Epithelial cell of esophagus (primary cell): Measurements from ENCODE around the gene SRPRB.
A peak's percentile ranks its signal among the peaks of the same experiment; 100 is the strongest.

Experiments used
- DNase-seq: peaks from one replicate; pipeline ENCODE4 v3.0.0; 2010; ENCODE audit warnings: low read depth
- H3K4me3 ChIP-seq: 2 replicates; pipeline ENCODE4 v1.5.1; 2011; ENCODE audit warnings: mild to moderate bottlenecking, low read length, control low read depth
- CTCF ChIP-seq: IDR thresholded peaks from 2 replicates; pipeline ENCODE4 v1.5.1; 2011; ENCODE audit warnings: low read depth, mild to moderate bottlenecking, low read length, control low read depth, inconsistent platforms; ENCODE audit not compliant: insufficient read depth; ENCODE audit errors: missing control alignments

Gene SRPRB

GRCh38 chr3:133827684-133828083 lies 22.1 kb downstream of the SRPRB start:
- H3K4me3 ChIP-seq = no peak overlapping the region
- no peak for DNase-seq
- no peak for TF ChIP-seq CTCF

GRCh38 chr3:133828576-133829309 lies 23.1 kb downstream of the SRPRB start:
- H3K4me3 ChIP-seq = no peak overlapping the region
- DNase-seq = no peak
- TF ChIP-seq CTCF = no peak

GRCh38 chr3:133829310-133829707 lies 23.7 kb downstream of the SRPRB start:
- no peak for TF ChIP-seq CTCF
- DNase-seq = no peak
- H3K4me3 ChIP-seq = no peak overlapping the region

GRCh38 chr3:133830071-133830470 lies 24.5 kb downstream of the SRPRB start:
- no peak overlapping the region for H3K4me3 ChIP-seq

GRCh38 chr3:133831966-133832801 lies 26.6 kb downstream of the SRPRB start:
- no peak for DNase-seq
- no peak overlapping the region for H3K4me3 ChIP-seq
- peak; percentile 14 for TF ChIP-seq CTCF

More at GRCh38 chr3:133830071-133830470, 24.5 kb downstream of the SRPRB start:
- no peak for DNase-seq
- no peak for TF ChIP-seq CTCF

GRCh38 chr3:133832802-133833144 lies 27.2 kb downstream of the SRPRB start:
- no peak for DNase-seq
- TF ChIP-seq CTCF = no peak
- H3K4me3 ChIP-seq = no peak overlapping the region
